GM18502 (cell line): ENCODE data around the gene NT5DC2.

ENCODE experiments used
- ATAC-seq: cut with Tn5 transposase; IDR thresholded peaks from one replicate; pipeline ENCODE4 v1.9.1; 2021; ENCODE audit warnings: mild to moderate bottlenecking; ENCODE audit not compliant: unreplicated experiment, poor library complexity

Gene NT5DC2

DNA sequence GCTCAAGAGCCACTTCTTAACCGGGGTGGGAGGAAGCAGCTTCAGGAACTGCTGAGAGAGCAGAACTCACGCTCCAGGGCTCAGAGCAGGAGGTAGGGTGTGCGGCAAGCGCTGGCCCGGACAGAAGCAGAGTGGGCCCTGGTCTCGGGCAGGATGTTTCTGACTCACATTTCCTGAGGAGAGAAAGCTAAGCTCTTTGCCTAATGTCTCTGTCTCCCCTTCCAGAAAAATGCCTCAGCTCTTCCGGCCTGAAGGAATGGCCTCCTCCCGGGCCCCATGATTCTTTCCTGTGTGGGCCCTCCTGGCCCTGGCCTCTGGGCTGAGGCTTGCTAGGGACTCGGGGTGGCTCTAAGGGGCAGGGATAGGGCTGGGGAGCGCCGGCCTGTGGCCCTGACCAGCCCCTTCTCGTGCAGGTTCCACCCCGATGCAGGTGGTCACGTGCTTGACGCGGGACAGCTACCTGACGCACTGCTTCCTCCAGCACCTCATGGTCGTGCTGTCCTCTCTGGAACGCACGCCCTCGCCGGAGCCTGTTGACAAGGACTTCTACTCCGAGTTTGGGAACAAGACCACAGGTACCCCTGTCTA lies 42.6 kb downstream of the NT5DC2 start:
- ATAC-seq: no peak

DNA sequence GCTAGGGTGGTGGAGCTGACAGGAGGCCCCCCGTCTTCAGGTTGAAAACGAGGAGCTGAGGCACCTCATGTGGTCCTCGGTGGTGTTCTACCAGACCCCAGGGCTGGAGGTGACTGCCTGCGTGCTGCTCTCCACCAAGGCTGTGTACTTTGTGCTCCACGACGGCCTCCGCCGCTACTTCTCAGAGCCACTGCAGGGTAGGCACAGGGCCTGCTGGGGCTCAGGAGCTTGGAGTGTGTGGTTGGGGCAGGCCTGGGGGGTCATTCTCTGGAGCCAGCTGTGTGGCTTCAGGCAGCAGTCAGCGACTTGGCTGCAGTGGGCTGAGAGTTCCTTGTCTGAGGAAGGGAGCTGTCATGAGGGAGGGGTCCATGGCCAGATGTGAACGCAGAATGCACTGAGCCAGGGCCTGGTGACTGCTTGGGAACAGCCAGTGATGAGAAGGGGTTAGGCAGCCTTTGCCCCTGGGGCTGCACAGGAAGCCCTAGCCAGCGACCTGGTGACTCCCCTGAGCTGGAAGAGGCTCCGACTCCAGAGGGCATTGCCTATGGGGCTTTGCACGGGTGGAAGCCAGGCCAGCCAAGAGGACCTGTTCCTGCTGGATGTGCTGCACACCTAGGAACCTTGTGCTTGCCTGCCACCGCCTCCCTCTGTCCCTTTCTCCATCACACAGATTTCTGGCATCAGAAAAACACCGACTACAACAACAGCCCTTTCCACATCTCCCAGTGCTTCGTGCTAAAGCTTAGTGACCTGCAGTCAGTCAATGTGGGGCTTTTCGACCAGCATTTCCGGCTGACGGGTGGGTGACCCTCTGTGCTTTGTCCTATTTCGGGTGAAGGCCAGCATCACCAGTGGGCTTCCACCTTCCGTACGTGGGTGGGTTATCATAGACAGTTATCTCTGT lies 43.4 kb downstream of the NT5DC2 start:
- ATAC-seq: no peak

DNA sequence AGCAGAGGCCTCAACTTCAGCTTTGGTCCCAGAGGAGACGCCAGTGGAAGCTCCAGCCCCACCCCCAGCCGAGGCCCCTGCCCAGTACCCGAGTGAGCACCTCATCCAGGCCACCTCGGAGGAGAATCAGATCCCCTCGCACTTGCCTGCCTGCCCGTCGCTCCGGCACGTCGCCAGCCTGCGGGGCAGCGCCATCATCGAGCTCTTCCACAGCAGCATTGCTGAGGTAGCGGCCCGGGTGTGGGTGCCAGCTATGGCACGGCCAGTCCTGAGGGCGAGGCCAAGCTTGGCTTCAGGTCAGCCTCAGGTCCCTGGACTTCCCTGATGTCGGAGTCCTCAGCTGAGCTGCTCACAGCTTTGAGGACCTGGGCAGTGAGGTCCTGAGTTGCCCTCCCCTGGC lies 44.2 kb downstream of the NT5DC2 start:
- no peak for ATAC-seq

DNA sequence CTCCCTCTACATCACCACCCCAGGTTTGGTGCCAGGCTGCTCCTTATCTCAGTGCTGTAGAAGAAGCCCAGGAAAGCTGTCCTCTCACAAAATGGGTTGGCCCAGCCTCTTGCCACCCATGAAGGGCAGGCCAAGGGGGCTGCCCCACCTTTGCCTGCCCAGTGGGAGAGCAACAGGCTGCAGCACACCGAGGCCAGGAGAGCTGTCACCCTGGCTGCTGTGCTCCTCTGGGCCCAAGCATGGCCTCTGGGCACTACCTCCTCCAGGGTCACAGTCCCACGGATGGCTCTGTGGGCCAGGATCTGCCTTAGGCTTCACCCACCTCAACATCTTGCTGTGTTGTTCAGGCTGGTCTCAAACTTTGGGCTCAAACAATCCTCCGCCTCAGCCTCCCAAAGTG lies 44.9 kb downstream of the NT5DC2 start:
- ATAC-seq: no peak

DNA sequence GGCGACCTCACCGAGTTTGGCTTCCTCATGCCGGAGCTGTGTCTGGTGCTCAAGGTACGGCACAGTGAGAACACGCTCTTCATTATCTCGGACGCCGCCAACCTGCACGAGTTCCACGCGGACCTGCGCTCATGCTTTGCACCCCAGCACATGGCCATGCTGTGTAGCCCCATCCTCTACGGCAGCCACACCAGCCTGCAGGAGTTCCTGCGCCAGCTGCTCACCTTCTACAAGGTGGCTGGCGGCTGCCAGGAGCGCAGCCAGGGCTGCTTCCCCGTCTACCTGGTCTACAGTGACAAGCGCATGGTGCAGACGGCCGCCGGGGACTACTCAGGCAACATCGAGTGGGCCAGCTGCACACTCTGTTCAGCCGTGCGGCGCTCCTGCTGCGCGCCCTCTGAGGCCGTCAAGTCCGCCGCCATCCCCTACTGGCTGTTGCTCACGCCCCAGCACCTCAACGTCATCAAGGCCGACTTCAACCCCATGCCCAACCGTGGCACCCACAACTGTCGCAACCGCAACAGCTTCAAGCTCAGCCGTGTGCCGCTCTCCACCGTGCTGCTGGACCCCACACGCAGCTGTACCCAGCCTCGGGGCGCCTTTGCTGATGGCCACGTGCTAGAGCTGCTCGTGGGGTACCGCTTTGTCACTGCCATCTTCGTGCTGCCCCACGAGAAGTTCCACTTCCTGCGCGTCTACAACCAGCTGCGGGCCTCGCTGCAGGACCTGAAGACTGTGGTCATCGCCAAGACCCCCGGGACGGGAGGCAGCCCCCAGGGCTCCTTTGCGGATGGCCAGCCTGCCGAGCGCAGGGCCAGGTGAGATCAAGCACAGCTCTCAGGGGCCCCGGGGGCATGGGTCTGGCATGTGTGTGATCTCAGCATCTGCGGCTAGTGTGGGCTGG lies 45.6 kb downstream of the NT5DC2 start:
- no peak for ATAC-seq

DNA sequence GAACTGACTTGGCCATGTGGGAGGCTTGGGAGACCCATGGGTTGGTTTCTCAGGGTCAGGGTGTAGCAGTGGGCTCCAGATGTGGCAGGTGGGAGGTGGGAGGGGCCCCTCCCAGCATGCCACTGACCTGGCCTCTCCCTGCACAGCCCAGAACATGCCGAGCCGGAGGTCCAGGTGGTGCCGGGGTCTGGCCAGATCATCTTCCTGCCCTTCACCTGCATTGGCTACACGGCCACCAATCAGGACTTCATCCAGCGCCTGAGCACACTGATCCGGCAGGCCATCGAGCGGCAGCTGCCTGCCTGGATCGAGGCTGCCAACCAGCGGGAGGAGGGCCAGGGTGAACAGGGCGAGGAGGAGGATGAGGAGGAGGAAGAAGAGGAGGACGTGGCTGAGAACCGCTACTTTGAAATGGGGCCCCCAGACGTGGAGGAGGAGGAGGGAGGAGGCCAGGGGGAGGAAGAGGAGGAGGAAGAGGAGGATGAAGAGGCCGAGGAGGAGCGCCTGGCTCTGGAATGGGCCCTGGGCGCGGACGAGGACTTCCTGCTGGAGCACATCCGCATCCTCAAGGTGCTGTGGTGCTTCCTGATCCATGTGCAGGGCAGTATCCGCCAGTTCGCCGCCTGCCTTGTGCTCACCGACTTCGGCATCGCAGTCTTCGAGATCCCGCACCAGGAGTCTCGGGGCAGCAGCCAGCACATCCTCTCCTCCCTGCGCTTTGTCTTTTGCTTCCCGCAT lies 46.4 kb downstream of the NT5DC2 start:
- no peak for ATAC-seq

DNA sequence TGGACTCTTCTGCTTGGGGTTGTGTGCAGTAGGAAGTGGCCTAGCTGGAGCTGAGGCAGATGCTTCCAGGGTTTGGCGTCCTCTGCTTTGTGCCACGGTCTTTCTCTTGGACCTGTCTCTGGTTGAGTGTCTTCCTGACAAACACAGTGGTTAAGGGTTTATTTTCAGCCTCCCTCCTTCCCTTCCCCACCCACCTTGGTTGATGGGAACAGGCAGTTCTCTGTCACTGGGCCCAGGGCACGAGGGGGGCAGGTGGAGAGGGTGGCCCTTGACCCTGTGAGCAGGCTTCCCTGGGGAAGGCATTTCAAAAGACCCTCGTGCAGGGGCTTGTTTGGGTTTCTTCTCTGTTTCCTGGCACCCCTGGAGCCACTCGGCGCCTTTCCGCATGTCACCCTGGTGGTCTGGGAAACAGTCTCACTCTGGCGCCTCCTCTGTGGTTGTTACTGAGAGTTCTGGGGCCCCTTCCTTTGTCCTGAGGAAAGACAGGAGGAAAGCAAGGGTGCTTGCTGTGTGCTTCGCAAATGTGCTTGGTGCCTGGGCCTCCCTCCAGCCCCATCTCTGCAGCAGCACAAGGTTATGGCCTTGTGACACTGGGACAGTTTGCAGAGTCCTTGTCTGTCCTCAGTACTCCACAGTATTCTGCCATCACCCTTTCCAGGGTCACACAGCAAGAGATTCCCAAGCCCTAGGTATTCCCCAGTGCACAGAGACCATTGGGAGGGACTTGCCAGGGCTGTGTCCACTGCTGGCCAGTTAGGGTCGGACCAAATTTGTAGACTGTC lies 48.8 kb downstream of the NT5DC2 start:
- ATAC-seq: no peak

DNA sequence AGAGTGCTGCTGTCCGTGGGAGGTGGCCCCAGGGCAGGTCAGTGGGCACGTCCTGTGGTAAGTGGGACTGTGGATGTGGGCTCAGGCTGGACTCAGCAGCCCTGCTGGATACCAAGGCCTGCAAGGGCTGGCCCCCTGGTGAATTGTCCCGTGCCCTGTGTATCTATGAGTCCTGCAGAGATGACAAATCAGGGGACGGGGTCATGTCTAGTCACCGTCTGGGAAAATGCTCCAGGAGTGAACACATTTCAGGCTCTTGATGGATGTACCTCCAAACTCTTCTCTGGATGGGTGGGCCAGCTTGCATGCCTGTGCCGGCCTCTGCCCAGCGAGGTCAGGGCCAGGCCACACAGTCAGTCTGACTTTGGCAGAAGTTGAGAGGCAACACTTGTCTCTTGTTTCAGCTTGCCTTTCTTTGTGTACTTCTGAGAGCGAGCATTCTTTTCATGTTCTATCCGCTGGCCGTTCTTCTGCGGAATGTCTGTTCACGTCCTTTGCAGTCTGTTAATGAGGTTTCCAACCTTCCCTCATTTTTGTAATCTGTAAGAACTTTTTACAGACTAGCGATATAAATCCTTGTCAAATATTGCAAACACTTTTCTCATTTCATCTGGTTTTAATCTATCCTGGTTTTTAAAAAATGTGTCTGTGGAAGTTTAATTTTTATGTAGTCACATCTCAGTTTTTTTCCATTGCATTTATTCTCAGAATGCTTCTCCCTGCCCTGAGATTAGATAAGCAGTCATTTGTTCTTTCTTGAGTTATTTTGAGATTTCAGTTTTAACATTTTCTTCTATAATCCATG lies 49.9 kb downstream of the NT5DC2 start:
- no peak for ATAC-seq

DNA sequence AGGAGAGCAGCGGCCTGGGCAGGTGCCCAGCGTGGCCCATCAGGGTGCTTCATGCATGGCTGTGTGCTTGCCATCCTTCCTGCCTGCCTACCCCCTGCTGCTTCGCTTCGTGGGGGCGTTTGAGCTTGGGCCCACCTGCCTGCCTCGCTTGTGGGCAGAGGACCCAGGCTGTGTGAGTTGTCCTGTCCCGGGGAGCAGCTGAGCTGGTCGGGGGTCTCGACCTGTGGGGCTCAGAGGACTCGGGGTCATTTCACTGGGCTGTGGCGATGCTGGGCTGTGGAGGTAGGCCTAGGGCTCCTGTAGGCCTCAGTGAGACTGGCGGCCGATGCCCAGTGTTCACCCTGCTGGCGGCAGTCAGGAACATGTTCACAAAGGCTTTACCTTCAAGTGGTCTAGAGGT lies 50.6 kb downstream of the NT5DC2 start:
- no peak for ATAC-seq

DNA sequence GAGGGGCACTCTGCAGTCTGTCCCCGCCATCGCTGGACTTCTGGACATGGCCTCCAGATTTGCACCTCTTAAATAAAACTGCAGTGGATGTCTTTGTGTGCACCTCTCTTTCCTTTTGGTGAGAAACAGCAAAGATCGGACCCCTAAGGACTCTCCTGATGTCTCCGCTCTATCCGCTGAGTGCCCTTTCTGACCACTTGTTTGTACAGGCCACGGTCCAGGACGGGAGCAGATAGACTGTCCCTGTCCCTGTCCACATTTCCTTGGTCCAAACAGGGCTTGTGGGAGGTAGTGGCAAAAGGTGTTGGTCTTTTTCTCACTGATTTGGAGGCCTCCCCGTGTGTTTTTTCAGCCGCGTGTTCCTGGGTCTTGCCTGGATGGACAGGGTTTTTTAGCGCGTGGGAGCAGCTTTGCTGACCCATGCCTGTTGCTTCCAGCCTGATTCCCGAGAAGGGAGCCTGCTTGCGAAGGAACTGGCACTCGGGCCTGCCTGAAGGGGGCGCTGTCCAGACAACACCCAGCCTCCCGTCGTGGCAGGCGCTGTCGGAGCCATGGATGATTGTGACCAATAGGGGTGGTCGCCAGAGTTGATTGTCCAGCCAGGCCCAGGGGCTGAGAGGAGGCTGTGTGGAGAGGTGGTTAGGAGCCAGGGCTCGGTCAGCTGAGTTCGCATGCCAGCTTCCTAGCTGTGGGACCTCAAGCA lies 51.7 kb downstream of the NT5DC2 start:
- no peak for ATAC-seq

DNA sequence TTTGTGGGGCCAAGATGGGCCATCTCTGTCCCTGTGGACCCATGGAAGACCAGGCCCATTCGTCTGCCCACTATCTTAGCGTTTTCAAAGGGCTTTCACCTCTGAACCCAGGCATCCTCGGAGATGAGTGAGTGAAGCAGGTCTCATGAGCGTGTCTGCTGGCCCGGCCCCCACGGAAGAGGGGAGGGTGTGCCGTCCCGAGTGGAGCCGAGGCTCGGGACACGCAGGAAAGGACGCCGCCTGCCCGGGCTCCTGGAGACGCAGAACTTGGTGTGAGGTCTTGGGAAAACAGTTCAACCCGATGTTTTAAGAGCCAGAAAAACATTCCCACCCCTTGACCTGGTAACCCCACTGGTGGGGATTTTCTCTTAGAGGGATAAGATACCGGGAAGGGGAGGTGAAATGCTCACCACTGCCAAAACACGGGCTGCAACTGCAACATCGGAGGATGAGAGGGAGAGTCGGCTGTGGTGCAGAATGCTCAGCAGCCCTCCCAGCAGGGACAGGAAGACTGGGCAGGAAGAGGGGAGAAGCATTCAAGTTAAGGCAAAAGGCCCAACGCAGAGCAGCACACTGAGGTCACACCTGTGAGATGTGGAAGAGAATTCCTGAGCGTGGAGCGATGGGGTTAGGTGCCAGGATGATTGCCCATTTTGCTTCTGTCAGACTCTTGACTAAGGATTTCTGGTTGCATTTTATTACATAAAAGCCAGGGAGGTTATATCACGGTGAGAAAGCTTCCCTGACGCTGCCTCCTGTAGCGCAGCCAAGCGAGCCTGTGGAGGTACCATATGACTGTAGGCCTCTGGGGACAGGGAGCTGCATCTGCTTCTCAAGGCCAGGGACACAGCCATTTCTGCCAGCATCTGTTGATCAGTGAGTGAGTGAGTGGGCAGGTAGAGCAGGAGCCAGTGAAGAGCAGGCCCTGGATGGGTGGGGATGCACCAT lies 52.6 kb downstream of the NT5DC2 start:
- ATAC-seq: no peak

DNA sequence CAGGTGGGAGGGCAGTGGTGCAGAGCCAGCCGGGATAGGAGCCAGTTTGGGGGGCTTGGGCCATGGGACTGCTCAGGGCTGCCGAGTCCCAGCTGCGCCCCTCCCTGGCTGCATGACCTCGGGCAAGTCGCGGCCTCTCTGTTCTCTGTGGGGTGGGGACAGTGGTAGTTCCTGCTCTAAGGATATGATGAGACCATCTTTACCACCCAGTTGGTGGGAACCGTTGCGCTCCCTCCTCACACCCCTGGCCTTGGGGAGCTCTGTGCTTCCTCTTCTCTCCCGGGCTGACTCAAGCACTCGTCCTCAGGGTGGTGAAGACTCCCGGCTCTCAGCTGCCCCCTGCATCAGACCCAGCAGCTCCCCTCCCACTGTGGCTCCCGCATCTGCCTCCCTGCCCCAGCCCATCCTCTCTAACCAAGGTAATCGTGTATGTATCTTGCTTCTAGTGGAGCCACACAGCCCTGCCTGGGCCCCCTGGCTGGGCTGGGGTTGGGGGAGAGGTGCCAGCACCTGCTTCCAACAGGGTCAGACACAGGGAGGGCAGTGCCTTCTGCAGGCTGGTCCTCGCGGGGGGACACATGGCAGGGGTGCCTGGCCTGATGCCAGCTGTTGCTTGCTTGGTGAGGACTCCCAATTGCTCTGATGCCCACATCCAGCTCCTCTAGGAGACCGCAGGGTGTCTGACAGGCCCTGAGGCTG lies 53.6 kb downstream of the NT5DC2 start:
- no peak for ATAC-seq

DNA sequence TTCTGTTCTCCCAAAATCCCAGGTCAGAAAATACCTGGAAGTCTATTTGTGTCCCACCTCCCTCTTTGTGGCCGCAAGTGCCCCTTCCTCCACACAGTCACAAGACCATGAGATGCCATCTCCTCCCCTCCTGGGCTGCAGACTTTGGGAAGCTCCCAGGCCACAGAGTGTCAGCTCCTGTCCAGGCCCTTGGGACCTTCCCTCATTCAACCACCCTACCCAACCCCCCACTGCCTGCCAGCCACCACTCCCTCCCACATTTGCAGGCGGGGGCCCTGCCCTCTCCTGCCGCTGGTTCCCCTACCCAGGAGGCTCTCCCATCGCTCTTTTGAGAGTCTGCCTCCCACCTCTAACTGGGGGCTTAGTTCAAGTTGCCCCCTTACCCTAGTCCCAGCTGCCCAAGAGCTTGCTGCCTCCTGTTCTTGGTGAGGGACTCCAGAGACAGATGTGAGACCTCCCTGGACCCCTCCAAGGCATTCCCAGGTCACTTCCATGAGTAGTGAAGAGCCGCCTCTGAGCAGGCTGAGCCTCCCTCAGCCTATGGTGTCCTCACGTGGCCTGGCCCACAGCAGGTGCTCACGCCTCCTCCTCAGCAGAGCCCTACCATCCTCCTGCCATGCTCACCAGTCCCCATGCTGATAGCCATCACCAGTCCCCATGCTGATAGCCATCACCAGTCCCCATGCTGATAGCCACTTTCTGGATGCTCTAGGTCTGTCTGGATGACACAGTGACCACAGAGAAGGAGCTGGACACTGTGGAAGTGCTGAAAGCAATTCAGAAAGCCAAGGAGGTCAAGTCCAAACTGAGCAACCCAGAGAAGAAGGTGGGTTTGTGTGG lies 54.4 kb downstream of the NT5DC2 start:
- ATAC-seq: no peak

DNA sequence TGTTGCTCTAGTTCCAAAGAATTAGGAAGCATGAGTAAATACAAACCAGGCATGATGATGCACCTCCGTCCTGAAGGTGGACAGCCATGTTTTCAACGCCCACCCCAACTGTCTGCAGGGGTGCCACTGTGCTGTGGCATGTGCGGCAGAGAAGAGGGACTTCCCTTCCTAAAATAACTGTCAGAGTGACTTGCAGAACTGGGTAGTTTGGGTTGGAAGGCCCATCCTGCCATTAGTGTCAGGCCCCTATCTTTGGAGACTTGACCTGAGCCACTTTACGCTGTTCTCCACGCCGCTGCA lies 55.9 kb downstream of the NT5DC2 start:
- ATAC-seq: no peak

DNA sequence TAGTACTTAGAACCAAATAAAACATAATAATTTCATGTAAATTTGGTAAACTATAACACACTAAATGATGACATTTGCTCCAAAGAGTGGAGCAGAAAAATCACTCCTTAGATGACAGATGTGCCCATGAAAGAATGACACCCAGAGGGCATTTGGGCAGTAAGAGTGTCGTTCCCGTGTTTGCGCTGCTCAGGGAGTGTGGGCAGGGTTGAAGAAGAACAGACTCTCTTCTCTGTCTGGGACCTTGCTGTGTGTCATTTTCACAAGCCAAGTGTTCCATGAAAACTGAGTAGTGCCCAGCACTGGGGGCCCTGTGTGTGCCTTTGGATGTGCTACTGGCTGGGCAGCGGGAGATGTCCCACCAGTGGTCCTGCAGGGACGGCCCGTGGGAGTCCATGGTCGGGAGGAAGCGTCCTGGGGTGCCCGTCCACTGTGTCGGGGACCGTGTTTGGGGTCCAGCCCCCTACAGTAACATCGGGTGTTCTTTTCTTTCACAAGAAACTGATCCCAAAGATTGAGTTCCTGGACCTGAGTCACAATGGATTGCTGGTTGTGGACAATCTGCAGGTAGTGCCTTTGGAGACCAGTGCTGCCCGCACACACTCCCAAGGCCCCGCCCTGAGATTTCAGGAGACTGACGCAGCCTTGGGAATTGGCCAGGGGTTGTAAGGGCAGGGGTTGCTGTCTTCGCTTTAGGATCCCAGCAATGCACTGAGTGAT lies 56.4 kb downstream of the NT5DC2 start:
- no peak for ATAC-seq
